HG03442 (cell line): ENCODE data around the gene PTPRE.

Experiments used
- ATAC-seq: cut with Tn5 transposase; IDR thresholded peaks from one replicate; pipeline ENCODE4 v1.9.1; 2021; ENCODE audit warnings: mild to moderate bottlenecking, moderate library complexity; ENCODE audit not compliant: unreplicated experiment

The PTPRE gene

GRCh38 chr10:127949831-127950230 is 42.9 kb downstream of the PTPRE start:
- no peak for ATAC-seq

- ATAC-seq: no peak
Measured at GRCh38 chr10:127951861-127952574, 45.1 kb downstream of the PTPRE start.

GRCh38 chr10:127952575-127952869 is 45.6 kb downstream of the PTPRE start:
- ATAC-seq: no peak

- ATAC-seq: no peak
Measured at GRCh38 chr10:127952918-127953317, 46.0 kb downstream of the PTPRE start.

- no peak for ATAC-seq
Measured at GRCh38 chr10:127953876-127954275, 47.0 kb downstream of the PTPRE start.

- no peak for ATAC-seq
Measured at GRCh38 chr10:127959428-127959827, 52.5 kb downstream of the PTPRE start.

GRCh38 chr10:127961071-127961470 is 54.2 kb downstream of the PTPRE start:
- ATAC-seq: no peak

GRCh38 chr10:127962205-127962604 is 55.3 kb downstream of the PTPRE start:
- no peak for ATAC-seq

- no peak for ATAC-seq
Measured at GRCh38 chr10:127963136-127963535, 56.2 kb downstream of the PTPRE start.

GRCh38 chr10:127964621-127965020 is 57.7 kb downstream of the PTPRE start:
- ATAC-seq: no peak

GRCh38 chr10:127966875-127967274 is 60.0 kb downstream of the PTPRE start:
- ATAC-seq: no peak

GRCh38 chr10:127968027-127968441 is 61.1 kb downstream of the PTPRE start:
- ATAC-seq: no peak

- ATAC-seq: no peak
Measured at GRCh38 chr10:127968659-127969058, 61.8 kb downstream of the PTPRE start.

GRCh38 chr10:127971101-127971946 is 64.4 kb downstream of the PTPRE start:
- no peak for ATAC-seq

GRCh38 chr10:127971963-127972615 is 65.2 kb downstream of the PTPRE start:
- ATAC-seq: no peak

- ATAC-seq: no peak
Measured at GRCh38 chr10:127972751-127973357, 66.0 kb downstream of the PTPRE start.

GRCh38 chr10:127973791-127974311 is 66.9 kb downstream of the PTPRE start:
- no peak for ATAC-seq

- ATAC-seq: no peak
Measured at GRCh38 chr10:127974911-127975310, 68.0 kb downstream of the PTPRE start.

GRCh38 chr10:127976286-127976685 is 69.4 kb downstream of the PTPRE start:
- no peak for ATAC-seq

GRCh38 chr10:127976701-127977356 is 69.9 kb downstream of the PTPRE start:
- ATAC-seq: no peak
